Measurements from ENCODE around the gene FHOD3.
"Not testable (repeated sequence)": the region's sequence is repeated elsewhere in the genome, so short reads cannot be mapped to it uniquely, and the experiment has no call there.

The FHOD3 gene

DNA sequence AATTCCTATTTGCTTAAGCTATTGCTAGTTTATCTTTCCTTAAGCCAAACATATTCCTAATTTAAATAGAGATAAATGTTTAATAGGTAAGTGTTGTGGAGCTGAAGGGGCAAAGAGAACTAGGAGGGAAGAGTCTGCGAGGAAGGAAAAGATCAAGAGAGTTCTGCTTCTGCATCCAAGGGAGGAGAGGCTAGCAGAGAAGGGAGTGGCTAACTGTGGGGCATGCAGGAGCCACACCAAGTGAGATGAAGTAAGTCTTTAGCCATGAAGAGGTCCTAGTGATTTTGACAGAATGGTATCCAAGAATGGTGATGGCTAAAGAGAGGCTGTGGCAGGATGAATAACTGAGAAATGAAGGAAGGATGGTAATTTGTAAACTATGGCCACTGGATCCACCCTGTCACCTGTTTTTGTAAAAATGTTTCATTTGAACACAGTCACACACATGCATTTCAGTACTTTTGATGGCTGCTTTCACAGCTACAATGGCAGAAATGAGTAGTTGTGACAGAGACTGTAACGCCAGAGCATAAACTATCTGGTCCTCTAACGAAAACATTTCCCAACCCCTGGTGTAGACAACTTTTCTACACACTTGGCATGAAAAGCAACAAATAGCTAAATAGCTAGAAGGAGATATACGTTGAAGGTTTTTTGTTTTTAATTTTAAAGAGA is 515.7 kb downstream of the FHOD3 start:
- no peak for DNase-seq

DNA sequence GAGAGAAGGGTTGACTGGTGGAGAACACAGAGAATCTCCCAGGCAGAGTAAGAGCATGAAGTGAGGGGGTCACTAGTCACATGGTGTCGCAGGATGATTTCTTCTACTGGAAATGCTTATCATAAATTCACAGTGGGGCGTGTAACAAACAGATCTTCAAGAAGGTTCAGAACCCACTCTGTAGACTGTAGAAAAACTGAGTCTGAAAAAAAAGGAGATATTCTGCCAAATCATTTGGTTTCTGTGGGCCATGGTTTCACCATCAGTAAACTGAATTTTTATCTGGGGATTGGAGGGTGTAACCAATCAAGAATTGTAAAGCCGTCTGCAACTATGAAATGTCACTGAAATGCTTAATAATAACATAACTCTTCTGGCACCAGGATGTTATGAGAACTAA is 516.3 kb downstream of the FHOD3 start:
- DNase-seq, result no peak

DNA sequence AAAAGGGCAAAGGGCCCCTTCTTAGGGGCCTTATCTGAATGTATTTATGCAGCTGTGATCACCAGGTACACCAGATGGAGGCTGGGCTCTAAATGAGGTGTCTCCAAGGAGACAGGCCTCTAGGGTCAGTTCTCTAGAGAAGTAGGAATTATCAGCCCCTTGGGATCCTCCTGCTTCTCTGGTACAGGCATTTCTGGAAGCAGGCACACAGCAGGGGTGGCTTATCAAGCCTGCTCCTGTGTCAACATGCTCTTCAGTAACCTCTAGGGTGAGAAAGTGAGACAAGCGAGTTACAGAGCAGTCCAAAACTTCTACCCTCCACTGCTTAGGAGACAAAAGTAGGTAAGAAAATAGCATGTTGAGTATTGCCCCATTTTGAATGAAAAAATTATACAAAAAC is 517.5 kb downstream of the FHOD3 start:
- DNase-seq, result peak; percentile 5 to 67 (median 46)

DNA sequence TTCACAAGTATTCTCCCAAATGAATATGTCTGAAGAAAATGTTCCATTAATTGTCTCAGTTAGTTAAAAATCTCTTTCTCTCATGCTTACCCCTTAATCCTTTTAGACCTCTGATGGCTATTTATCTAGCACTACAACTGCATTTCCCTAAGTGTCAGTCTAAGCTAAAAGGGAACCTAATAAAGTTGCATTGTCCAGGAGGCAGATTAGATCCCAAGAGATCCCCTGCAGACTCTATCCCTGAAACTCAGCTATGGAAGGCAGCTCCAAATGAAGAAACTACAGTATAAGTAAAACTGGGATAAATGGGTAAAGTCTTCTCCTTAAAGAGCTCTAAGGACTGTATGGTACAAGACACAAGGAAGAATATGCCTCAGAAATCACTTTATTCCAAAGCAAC is 518.6 kb downstream of the FHOD3 start:
- DNase-seq, result not testable (repeated sequence)

DNA sequence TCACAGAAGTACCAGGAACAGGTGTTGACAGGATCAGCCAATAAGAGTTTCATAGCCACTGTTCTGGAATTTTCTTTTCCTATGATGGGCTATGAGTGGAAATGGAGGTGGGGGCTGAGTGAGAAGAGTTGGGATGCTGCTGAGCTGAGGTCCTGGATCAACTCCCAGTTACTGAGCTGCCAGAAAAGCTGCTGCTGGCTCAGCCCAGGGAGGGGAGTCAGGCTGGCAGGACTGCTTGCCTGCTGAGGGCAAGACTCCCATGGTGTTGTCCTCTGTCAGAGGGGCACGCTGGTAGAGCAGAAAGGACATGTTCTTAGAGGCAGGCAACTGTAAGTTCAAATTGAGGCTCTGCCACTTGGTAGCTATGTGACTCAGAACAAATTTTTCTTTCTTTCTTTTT is 519.5 kb downstream of the FHOD3 start:
- no peak for DNase-seq

DNA sequence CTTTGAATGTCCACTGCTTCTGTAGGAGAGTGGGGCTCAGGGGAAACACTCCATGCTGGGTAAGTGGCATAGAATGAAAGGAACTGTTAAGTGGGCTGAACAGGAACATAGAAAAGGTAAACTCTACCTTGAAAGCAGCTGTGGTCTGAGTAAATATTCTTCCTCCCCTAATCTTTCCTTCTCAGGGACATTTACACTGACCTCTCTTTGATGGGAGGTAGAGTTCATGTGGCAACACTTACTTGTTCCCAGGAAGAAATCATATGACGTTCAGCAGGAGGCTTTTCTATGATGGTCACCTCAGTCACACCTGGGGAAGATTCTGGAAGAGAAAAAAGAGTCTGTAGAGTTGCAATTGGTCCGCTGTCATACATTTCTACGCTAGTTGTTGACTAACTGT is 521.1 kb downstream of the FHOD3 start:
- DNase-seq, result no peak

DNA sequence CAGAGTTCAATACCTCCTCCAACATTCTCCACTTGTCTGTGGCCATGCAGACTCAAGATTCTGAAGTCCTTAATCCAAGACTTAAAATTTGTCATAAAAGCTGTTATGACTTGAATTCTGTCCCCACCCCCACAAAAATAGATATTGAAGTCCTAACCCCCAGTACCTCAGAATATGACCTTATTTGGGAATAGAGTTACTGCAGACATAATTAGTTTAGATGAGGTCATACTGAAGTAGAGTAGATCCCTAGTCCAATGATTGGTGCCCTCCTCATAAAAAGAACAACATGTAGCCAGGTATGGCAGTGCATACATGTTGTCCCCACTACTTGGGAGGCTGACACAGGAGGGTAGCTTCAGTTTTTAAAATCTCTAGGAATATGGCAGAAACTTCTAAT is 522.1 kb downstream of the FHOD3 start:
- no peak for DNase-seq

DNA sequence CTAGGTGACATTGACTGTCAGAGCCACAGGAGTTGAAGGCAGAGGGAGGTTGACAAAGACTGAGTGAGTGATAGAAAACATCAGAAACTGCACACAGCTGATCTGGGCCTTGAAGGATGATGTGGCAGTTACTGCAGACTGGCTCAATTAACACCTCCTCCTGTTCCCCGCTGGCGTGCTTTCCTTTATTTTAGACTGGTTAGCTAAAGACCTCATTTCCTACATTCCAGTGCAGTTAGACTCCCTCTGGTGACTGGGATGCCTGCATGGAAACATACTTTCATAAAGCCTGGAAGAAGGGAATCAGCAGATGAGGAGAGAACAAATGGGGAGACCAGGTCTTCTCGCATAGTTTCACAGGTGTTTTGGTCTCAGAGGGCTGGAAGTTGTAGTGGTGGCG is 524.2 kb downstream of the FHOD3 start:
- DNase-seq, result no peak

DNA sequence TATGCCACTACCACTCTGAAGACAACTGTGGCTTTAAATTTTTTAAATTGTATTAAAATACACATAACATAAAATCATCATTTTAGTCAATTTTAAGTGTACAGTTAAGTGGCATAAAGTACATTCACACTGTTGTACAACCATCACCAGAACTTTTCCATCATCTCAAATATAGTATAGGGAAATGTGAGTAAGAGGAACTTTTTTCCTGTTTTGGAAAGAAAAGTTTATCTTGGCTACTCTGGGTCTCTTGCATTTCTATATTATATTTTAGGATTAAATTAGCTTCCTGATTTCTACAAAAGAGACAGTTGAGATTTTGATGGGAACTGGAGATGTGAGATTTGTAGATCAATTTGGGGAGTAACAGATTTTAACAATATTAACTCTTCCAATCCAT is 528.0 kb downstream of the FHOD3 start:
- DNase-seq, result no peak

DNA sequence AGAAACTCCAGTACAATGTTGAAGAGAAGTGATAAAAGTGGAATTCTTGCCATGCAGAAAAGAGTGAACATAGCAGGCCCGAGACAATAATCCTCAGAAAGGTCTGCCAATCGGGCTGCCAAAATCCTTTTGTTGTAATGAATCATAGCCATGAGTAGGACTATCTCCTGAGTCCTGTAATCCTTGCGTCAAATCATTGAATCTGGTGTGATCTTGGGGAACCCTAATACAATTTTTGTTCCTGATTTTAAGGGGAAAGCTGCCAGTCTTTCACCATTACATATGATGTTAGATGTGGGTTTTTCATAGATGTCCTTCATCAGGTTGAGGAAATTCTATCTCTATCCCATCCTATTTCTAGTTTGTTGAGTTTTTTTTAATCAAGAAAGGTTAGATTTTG is 529.0 kb downstream of the FHOD3 start:
- no peak for DNase-seq

DNA sequence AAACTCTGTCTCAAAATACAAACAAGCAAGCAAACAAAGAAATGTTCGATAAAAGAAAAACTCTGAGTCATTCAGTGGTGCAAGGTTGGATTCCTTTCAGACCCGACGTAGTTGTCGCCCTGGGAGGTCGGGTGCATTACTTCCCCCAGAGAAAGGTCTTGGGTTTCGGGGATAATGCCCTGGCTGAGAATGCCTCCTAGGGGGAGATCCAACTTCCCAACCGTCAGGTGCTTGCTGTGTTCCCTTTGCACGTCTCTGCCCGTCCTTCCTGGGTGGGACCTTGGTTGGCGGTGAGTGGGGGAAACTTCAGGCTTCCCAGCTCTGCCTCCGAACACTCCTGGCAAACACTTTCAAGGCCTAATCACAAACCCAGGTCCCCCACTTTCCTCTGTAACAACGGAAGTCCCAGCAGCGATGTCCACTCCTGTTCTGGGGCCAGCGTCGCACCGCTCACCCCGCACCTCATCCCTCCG is 530.7 kb downstream of the FHOD3 start:
- no peak for DNase-seq

DNA sequence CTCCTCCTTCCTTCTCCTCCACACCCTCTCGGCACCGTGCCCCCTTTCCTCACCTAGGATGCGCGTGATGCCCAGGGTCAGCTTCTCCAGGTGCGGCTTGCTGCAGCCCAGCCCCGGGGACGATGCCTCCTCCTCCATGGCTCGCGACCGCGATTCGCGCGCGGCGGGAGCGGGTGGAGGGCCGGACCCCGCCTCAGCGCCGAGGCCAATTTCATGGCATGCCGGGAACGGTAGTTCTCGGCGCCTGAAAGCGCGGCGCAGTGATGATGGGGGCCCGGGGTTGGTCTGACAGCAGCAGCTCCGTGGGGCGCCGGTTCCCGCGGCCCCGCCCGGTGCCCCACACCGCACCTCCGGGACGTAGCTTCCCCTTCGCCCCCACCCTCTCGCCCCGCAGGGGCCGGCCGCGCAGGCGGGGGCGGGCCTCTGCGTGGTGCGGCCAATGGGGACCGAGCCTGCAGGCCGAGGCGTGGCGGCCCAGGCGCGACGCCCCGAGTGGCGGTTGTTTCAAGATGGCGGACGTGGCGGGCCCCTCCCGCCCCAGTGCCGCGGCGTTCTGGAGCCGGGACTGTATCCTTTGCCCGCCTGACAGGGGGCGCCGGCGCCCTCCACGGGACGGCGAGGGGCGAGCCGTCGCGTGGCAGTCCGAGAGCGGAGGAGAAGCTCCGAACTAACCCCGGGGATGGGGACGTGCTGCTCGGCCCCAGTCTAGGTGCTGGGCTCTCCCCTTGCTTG is 531.3 kb downstream of the FHOD3 start, which contains the start of the genes KIAA1328 and TPGS2:
TSS of gene KIAA1328 (plus strand) at position 498 of the 732 bp plus-strand sequence. CDS start at position 510, 12 bp downstream.
TSS of gene TPGS2 (minus strand) at position 373 of the 732 bp plus-strand sequence. CDS start at position 138, 235 bp downstream.
- peak; percentile 86 to 97 (median 96) for DNase-seq
